ENCODE results near the gene GCM1.

DNA sequence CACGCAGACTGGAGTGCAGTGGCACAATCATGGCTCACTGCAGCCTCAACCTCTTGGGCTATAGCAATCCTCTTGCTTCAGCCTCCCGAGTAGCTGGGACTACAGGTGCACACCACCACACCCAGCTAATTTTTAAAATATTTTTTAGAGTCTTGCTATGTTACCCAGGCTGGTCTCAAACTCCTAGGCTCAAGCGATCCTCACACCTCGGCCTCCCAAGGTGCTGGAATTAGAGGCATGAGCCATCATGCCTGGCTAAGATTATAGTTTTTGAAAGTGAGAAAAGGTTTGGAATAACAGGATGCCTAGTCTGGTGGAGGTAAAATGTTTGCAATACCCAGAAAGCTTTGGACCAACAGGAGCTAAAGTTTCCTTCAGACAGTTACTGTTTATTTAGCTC, 23.4 kb downstream of the GCM1 start:
- TF ChIP-seq, protein P1, sequence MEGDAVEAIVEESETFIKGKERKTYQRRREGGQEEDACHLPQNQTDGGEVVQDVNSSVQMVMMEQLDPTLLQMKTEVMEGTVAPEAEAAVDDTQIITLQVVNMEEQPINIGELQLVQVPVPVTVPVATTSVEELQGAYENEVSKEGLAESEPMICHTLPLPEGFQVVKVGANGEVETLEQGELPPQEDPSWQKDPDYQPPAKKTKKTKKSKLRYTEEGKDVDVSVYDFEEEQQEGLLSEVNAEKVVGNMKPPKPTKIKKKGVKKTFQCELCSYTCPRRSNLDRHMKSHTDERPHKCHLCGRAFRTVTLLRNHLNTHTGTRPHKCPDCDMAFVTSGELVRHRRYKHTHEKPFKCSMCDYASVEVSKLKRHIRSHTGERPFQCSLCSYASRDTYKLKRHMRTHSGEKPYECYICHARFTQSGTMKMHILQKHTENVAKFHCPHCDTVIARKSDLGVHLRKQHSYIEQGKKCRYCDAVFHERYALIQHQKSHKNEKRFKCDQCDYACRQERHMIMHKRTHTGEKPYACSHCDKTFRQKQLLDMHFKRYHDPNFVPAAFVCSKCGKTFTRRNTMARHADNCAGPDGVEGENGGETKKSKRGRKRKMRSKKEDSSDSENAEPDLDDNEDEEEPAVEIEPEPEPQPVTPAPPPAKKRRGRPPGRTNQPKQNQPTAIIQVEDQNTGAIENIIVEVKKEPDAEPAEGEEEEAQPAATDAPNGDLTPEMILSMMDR (IDR thresholded peaks at IDR 0.05; ENCODE audit: borderline replicate concordance, extremely low read depth, low read length, poor library complexity, severe bottlenecking) = no peak
- no peak for TF ChIP-seq EZH2 (IDR thresholded peaks at IDR 0.05; ENCODE audit: borderline replicate concordance, low read depth, low read length, severe bottlenecking)

Data from DND-41 (cell line).